ENCODE measurements around the gene ACAD8. TPM values are rescaled to one million over a fixed set of nuclear protein-coding genes. Genes with fewer than 3 reads are reported as not detected.

Gene ACAD8
- total RNA-seq, 4 donors from 2014 or later = 26.0 to 35.1 (median 30.1) TPM

Other genes starting within 250 kb of the ACAD8 start
- gene JAM3, start 184.5 kb upstream of the ACAD8 start, total RNA-seq = 100 to 1,000 TPM in 2 of 4 donors, 10 to 100 TPM in 2; 60.9 to 124 (median 96.5) TPM
- gene NCAPD3, start 29.6 kb upstream of the ACAD8 start, total RNA-seq = 10 to 100 TPM in 2 of 4 donors, 1 to 10 TPM in 2; 8.2 to 14.7 (median 10.3) TPM
- 10 to 100 TPM; 32.7 to 35.9 (median 33.3) TPM for gene VPS26B, start 28.9 kb upstream of the ACAD8 start, total RNA-seq
- 10 to 100 TPM; 46.0 to 65.7 (median 53.3) TPM for gene THYN1, start 216 bp upstream of the ACAD8 start, total RNA-seq
- not detected for gene GLB1L3, start 22.8 kb downstream of the ACAD8 start, total RNA-seq
- gene GLB1L2, start 78.4 kb downstream of the ACAD8 start, total RNA-seq = 1 to 10 TPM; 2.0 to 8.1 (median 5.6) TPM
- gene B3GAT1, start 158.7 kb downstream of the ACAD8 start, total RNA-seq = 10 to 100 TPM in 2 of 4 donors, 1 to 10 TPM in 2; 6.6 to 18.0 (median 9.1) TPM